Panc1 (cell line): ENCODE results near the gene KCNG2.

Experiments used
- POLR2AphosphoS5 ChIP-seq: IDR thresholded peaks from 2 replicates; pipeline ENCODE4 v1.6.1; 2012; ENCODE audit warnings: mild to moderate bottlenecking, low read depth, low read length, moderate library complexity
- TF ChIP-seq, protein P1 (sequence below): fragments of 450-650 bp; IDR thresholded peaks from 2 replicates; pipeline ENCODE4 v1.5.1; 2017; ENCODE audit warnings: mild to moderate bottlenecking
- TF ChIP-seq, protein P2 (sequence below), 2 experiments: IDR thresholded peaks; 2 replicates each; pipeline ENCODE4 v1.6.1; 2011 to 2012; ENCODE audit warnings: low read depth in 2 of 2, control low read depth in 1 of 2, low read length in 1 of 2, mild to moderate bottlenecking in 1 of 2, moderate library complexity in 1 of 2; ENCODE audit not compliant: insufficient read depth in 1 of 2

DNA sequence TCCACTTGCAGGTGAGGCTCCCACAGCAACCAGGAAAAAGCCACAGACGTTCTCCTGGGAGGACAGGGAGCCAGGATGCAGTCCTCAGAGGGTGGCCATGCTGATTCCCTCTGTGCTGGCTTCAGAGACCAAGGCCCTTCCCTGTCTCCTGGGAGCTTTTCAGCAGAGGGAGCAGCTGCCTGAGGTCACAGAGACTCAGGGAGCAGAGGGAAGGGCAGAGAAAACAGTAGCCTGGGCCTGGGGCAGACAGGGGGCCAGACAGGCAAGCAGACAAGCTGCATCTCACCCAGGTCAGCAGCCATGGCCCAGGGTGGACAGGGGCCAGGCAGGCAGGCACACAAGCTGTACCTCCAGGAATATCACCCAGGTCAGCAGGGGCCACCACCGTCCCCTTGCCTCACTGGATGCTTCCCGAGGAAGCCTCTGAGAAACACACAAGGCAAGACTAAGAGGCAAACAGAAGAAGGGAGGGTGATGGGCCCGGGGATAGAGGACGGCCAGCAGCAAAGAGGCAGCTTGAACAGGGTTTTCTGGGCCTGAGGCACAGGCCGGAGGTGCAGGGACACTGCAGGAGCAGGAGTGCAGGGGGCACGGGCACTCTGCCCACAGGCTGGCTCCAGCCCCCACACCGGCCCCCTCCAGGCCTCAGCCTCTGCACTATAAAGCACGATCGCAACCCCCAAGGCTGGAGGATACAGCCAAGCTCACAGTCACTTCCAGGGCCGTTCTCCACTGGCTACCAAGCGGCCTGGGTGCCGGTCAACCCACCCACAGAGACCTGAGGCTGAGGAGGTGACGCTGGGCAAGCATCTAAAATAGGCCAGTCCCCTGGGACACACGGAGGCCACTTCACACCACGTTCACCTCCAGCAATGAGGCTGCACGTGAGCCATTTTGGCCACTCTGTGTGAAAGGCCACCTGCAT is 147.6 kb downstream of the KCNG2 start:
- TF ChIP-seq, protein P1, sequence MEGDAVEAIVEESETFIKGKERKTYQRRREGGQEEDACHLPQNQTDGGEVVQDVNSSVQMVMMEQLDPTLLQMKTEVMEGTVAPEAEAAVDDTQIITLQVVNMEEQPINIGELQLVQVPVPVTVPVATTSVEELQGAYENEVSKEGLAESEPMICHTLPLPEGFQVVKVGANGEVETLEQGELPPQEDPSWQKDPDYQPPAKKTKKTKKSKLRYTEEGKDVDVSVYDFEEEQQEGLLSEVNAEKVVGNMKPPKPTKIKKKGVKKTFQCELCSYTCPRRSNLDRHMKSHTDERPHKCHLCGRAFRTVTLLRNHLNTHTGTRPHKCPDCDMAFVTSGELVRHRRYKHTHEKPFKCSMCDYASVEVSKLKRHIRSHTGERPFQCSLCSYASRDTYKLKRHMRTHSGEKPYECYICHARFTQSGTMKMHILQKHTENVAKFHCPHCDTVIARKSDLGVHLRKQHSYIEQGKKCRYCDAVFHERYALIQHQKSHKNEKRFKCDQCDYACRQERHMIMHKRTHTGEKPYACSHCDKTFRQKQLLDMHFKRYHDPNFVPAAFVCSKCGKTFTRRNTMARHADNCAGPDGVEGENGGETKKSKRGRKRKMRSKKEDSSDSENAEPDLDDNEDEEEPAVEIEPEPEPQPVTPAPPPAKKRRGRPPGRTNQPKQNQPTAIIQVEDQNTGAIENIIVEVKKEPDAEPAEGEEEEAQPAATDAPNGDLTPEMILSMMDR, result no peak
- TF ChIP-seq POLR2AphosphoS5, result no peak
- TF ChIP-seq, protein P2, sequence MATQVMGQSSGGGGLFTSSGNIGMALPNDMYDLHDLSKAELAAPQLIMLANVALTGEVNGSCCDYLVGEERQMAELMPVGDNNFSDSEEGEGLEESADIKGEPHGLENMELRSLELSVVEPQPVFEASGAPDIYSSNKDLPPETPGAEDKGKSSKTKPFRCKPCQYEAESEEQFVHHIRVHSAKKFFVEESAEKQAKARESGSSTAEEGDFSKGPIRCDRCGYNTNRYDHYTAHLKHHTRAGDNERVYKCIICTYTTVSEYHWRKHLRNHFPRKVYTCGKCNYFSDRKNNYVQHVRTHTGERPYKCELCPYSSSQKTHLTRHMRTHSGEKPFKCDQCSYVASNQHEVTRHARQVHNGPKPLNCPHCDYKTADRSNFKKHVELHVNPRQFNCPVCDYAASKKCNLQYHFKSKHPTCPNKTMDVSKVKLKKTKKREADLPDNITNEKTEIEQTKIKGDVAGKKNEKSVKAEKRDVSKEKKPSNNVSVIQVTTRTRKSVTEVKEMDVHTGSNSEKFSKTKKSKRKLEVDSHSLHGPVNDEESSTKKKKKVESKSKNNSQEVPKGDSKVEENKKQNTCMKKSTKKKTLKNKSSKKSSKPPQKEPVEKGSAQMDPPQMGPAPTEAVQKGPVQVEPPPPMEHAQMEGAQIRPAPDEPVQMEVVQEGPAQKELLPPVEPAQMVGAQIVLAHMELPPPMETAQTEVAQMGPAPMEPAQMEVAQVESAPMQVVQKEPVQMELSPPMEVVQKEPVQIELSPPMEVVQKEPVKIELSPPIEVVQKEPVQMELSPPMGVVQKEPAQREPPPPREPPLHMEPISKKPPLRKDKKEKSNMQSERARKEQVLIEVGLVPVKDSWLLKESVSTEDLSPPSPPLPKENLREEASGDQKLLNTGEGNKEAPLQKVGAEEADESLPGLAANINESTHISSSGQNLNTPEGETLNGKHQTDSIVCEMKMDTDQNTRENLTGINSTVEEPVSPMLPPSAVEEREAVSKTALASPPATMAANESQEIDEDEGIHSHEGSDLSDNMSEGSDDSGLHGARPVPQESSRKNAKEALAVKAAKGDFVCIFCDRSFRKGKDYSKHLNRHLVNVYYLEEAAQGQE (IDR thresholded peaks at IDR 0.05; ENCODE audit: insufficient read depth in 1 of 2, low read depth in 2 of 2, low read length in 1 of 2), result no peak
